HEK293 (cell line): ENCODE measurements around the gene TAS1R3.

Experiments
- BCL6B ChIP-seq: fragments of 450-650 bp; formaldehyde crosslinking; IDR thresholded peaks from 2 replicates; pipeline ENCODE4 v1.5.1; 2017; ENCODE audit warnings: missing biosample characterization, missing genetic modification characterization
- HOXC10 ChIP-seq: sonication (generic); formaldehyde crosslinking; IDR thresholded peaks from 2 replicates; pipeline ENCODE4 v1.8.1; 2023; ENCODE audit warnings: mild to moderate bottlenecking, missing genetic modification reagents
- KLF9 ChIP-seq: fragments of 450-650 bp; formaldehyde crosslinking; IDR thresholded peaks from 2 replicates; pipeline ENCODE4 v1.5.1; 2016; ENCODE audit warnings: missing biosample characterization, missing genetic modification characterization, low read depth
- OSR2 ChIP-seq: fragments of 450-650 bp; formaldehyde crosslinking; IDR thresholded peaks from 2 replicates; pipeline ENCODE4 v1.5.1; 2016; ENCODE audit warnings: missing biosample characterization, missing genetic modification characterization
- PATZ1 ChIP-seq: fragments of 450-650 bp; formaldehyde crosslinking; IDR thresholded peaks from 2 replicates; pipeline ENCODE4 v1.5.1; 2016; ENCODE audit warnings: missing biosample characterization, missing genetic modification characterization
- PRDM1 ChIP-seq: fragments of 450-650 bp; formaldehyde crosslinking; IDR thresholded peaks from 2 replicates; pipeline ENCODE4; 2016; ENCODE audit warnings: missing biosample characterization, missing genetic modification characterization
- PRDM4 ChIP-seq: fragments of 450-650 bp; formaldehyde crosslinking; IDR thresholded peaks from 2 replicates; pipeline ENCODE4 v1.5.1; 2017; ENCODE audit warnings: missing biosample characterization, missing genetic modification characterization
- SCRT2 ChIP-seq: fragments of 450-650 bp; formaldehyde crosslinking; IDR thresholded peaks from 2 replicates; pipeline ENCODE4 v1.5.1; 2016; ENCODE audit warnings: missing biosample characterization, missing genetic modification characterization
- ZBTB26 ChIP-seq: fragments of 450-650 bp; formaldehyde crosslinking; optimal IDR thresholded peaks from 2 replicates; pipeline ENCODE3; 2016; ENCODE audit warnings: missing biosample characterization, mild to moderate bottlenecking, missing genetic modification characterization
- ZIC2 ChIP-seq: fragments of 450-650 bp; formaldehyde crosslinking; IDR thresholded peaks from 2 replicates; pipeline ENCODE4 v1.5.1; 2016; ENCODE audit warnings: missing biosample characterization, missing genetic modification characterization
- ZNF121 ChIP-seq: fragments of 450-650 bp; formaldehyde crosslinking; IDR thresholded peaks from 2 replicates; pipeline ENCODE4 v1.5.1; 2016; ENCODE audit warnings: missing biosample characterization, missing genetic modification characterization
- ZNF157 ChIP-seq: fragments of 450-650 bp; formaldehyde crosslinking; IDR thresholded peaks from 2 replicates; pipeline ENCODE4 v1.5.1; 2016; ENCODE audit warnings: missing biosample characterization, missing genetic modification characterization
- ZNF174 ChIP-seq: fragments of 450-650 bp; formaldehyde crosslinking; IDR thresholded peaks from 2 replicates; pipeline ENCODE4 v1.5.0; 2017; ENCODE audit warnings: missing biosample characterization, mild to moderate bottlenecking, missing genetic modification characterization
- ZNF18 ChIP-seq: fragments of 450-650 bp; formaldehyde crosslinking; IDR thresholded peaks from 2 replicates; pipeline ENCODE4 v1.5.1; 2016; ENCODE audit warnings: missing biosample characterization, missing genetic modification characterization
- ZNF211 ChIP-seq: fragments of 450-650 bp; formaldehyde crosslinking; IDR thresholded peaks from 2 replicates; pipeline ENCODE4 v1.5.1; 2016; ENCODE audit warnings: low read depth, missing biosample characterization, missing genetic modification characterization
- ZNF23 ChIP-seq: fragments of 450-650 bp; formaldehyde crosslinking; IDR thresholded peaks from 2 replicates; pipeline ENCODE4 v1.5.1; 2016; ENCODE audit warnings: missing biosample characterization, missing genetic modification characterization, borderline replicate concordance
- ZNF292 ChIP-seq: fragments of 450-650 bp; formaldehyde crosslinking; IDR thresholded peaks from 2 replicates; pipeline ENCODE4 v1.5.1; 2016; ENCODE audit warnings: low read depth, missing biosample characterization, missing genetic modification characterization, borderline replicate concordance
- ZNF335 ChIP-seq: fragments of 450-650 bp; formaldehyde crosslinking; conservative IDR thresholded peaks from 2 replicates; pipeline ENCODE4 v1.5.1; 2016; ENCODE audit warnings: missing biosample characterization, missing genetic modification characterization
- ZNF366 ChIP-seq: fragments of 450-650 bp; formaldehyde crosslinking; conservative IDR thresholded peaks from 2 replicates; pipeline ENCODE4 v1.5.1; 2016; ENCODE audit warnings: missing biosample characterization, missing genetic modification characterization
- ZNF426 ChIP-seq: fragments of 450-650 bp; formaldehyde crosslinking; IDR thresholded peaks from 2 replicates; pipeline ENCODE4 v1.5.1; 2017; ENCODE audit warnings: missing biosample characterization, missing genetic modification characterization, mild to moderate bottlenecking, inconsistent platforms, moderate library complexity
- ZNF433 ChIP-seq: fragments of 450-650 bp; formaldehyde crosslinking; IDR thresholded peaks from 2 replicates; pipeline ENCODE4 v1.5.1; 2016; ENCODE audit warnings: missing biosample characterization, missing genetic modification characterization, low read depth
- ZNF571 ChIP-seq: fragments of 450-650 bp; formaldehyde crosslinking; IDR thresholded peaks from 2 replicates; pipeline ENCODE4 v1.5.0; 2017; ENCODE audit warnings: missing biosample characterization, missing genetic modification characterization
- ZNF629 ChIP-seq: fragments of 450-650 bp; formaldehyde crosslinking; IDR thresholded peaks from 2 replicates; pipeline ENCODE4 v1.5.1; 2017; ENCODE audit warnings: missing biosample characterization, missing genetic modification characterization
- ZNF639 ChIP-seq: fragments of 450-650 bp; formaldehyde crosslinking; IDR thresholded peaks from 2 replicates; pipeline ENCODE4 v1.5.1; 2016; ENCODE audit warnings: missing biosample characterization, missing genetic modification characterization
- ZNF677 ChIP-seq: fragments of 450-650 bp; IDR thresholded peaks from 2 replicates; pipeline ENCODE4 v1.5.0; 2018; ENCODE audit warnings: missing biosample characterization, mild to moderate bottlenecking, missing genetic modification characterization, moderate library complexity
- ZNF76 ChIP-seq: fragments of 450-650 bp; formaldehyde crosslinking; IDR thresholded peaks from 2 replicates; pipeline ENCODE4; 2016; ENCODE audit warnings: low read depth, missing biosample characterization, missing genetic modification characterization, borderline replicate concordance
- ZSCAN5A ChIP-seq: fragments of 450-650 bp; formaldehyde crosslinking; IDR thresholded peaks from 2 replicates; pipeline ENCODE4 v1.5.1; 2016; ENCODE audit warnings: missing biosample characterization, missing genetic modification characterization

Gene TAS1R3

GRCh38 chr1:1353389-1354151, 22.5 kb downstream of the TAS1R3 start (continued):
- TF ChIP-seq PRDM4 (tag by site-specific recombination): no peak
- peak; percentile 85 for TF ChIP-seq ZNF335
- TF ChIP-seq ZNF571 (tag by site-specific recombination): no peak
- TF ChIP-seq ZNF121 (tag by site-specific recombination): no peak
- no peak for TF ChIP-seq BCL6B (tag by site-specific recombination)
- TF ChIP-seq ZNF157 (tag by site-specific recombination): no peak
- no peak for TF ChIP-seq ZNF366 (tag by site-specific recombination)
- TF ChIP-seq PATZ1 (tag by site-specific recombination): peak; percentile 94
- no peak; the same call in 1 of the 2 replicates for TF ChIP-seq OSR2 (tag by site-specific recombination)
- no peak for TF ChIP-seq KLF9
- TF ChIP-seq ZNF174 (tag by site-specific recombination): no peak
- no peak for TF ChIP-seq ZNF433 (tag by site-specific recombination)
- TF ChIP-seq ZNF76: peak; percentile 78
- TF ChIP-seq SCRT2 (tag by site-specific recombination): no peak
- TF ChIP-seq ZNF18: no peak
- TF ChIP-seq ZIC2 (tag by site-specific recombination): peak; percentile 87
- no peak for TF ChIP-seq ZNF211 (tag by site-specific recombination)
- TF ChIP-seq ZNF677 (tag by site-specific recombination): no peak
- peak; percentile 31; the same call in 1 of the 2 replicates for TF ChIP-seq ZNF629 (tag by site-specific recombination)
- no peak for TF ChIP-seq ZNF23 (tag by site-specific recombination)
- no peak for TF ChIP-seq PRDM1
- TF ChIP-seq ZNF639 (tag by site-specific recombination): no peak
- no peak for TF ChIP-seq HOXC10 (CRISPR knock-in tag)
- no peak for TF ChIP-seq ZNF292
- no peak for TF ChIP-seq ZNF426 (tag by site-specific recombination)
- no peak for TF ChIP-seq ZSCAN5A (tag by site-specific recombination)
- TF ChIP-seq ZBTB26 (tag by site-specific recombination): peak; percentile 40
